NOMO-1 treated with dmso at 0.1 percent for 144 hours (cell line): ENCODE measurements around the gene HSDL2.
A peak's percentile ranks its signal among the peaks of the same experiment; 100 is the strongest.

Source experiments
- DNase-seq: peaks from one replicate; lab custom pipeline; 2025; ENCODE audit not compliant: unreplicated experiment; lab: John Stamatoyannopoulos, UW

HSDL2 gene

GRCh38 chr9:112380102-112380824 is at the start of gene HSDL2:
HSDL2 (plus strand) TSS chr9:112380108; CDS start chr9:112380164, 56 bp downstream.
- no peak for DNase-seq

GRCh38 chr9:112331674-112331952 is 48.3 kb upstream of the HSDL2 start:
- DNase-seq = no peak

GRCh38 chr9:112332214-112332613 is 47.7 kb upstream of the HSDL2 start:
- DNase-seq = no peak

GRCh38 chr9:112332674-112332976 is 47.3 kb upstream of the HSDL2 start:
- no peak for DNase-seq

- DNase-seq = peak; percentile 80
Observed at GRCh38 chr9:112332977-112333638, 46.8 kb upstream of the HSDL2 start, which contains the start of gene PTBP3. PTBP3 (minus strand) TSS chr9:112333619; CDS start chr9:112297865, 35,754 bp downstream.

GRCh38 chr9:112333639-112334431 is 46.1 kb upstream of the HSDL2 start:
- peak; percentile 91 for DNase-seq

- DNase-seq = peak; percentile 38
Observed at GRCh38 chr9:112334432-112334841, 45.5 kb upstream of the HSDL2 start.

- no peak for DNase-seq
Observed at GRCh38 chr9:112337547-112337946, 42.4 kb upstream of the HSDL2 start.

- no peak for DNase-seq
Observed at GRCh38 chr9:112338561-112338960, 41.3 kb upstream of the HSDL2 start.

GRCh38 chr9:112339886-112340285 is 40.0 kb upstream of the HSDL2 start:
- no peak for DNase-seq

- no peak for DNase-seq
Observed at GRCh38 chr9:112341730-112342129, 38.2 kb upstream of the HSDL2 start.

GRCh38 chr9:112348257-112349007 is 31.5 kb upstream of the HSDL2 start:
- DNase-seq = no peak

- no peak for DNase-seq
Observed at GRCh38 chr9:112349008-112349333, 30.9 kb upstream of the HSDL2 start.

GRCh38 chr9:112351184-112351583 is 28.7 kb upstream of the HSDL2 start:
- no peak for DNase-seq

- DNase-seq = no peak
Observed at GRCh38 chr9:112352209-112352608, 27.7 kb upstream of the HSDL2 start.

- DNase-seq = no peak
Observed at GRCh38 chr9:112354081-112354743, 25.7 kb upstream of the HSDL2 start.

- DNase-seq = no peak
Observed at GRCh38 chr9:112355427-112355897, 24.4 kb upstream of the HSDL2 start.

- DNase-seq = no peak
Observed at GRCh38 chr9:112360047-112360804, 19.7 kb upstream of the HSDL2 start.

GRCh38 chr9:112361601-112362000 is 18.3 kb upstream of the HSDL2 start:
- peak; percentile 7 for DNase-seq

GRCh38 chr9:112364761-112365160 is 15.1 kb upstream of the HSDL2 start:
- DNase-seq = no peak
